ENCODE results near the gene FGGY.
"Not testable (repeated sequence)": the region's sequence is repeated elsewhere in the genome, so short reads cannot be mapped to it uniquely, and the experiment has no call there.

The FGGY gene

GRCh38 chr1:59317343-59317742, 20.4 kb downstream of the FGGY start:
- no peak for DNase-seq

GRCh38 chr1:59317780-59318179, 20.9 kb downstream of the FGGY start:
- DNase-seq: no peak

GRCh38 chr1:59318271-59318860, 21.5 kb downstream of the FGGY start:
- no peak for DNase-seq

- DNase-seq: no peak
These were observed 25.5 kb downstream of the FGGY start for GRCh38 chr1:59322394-59322793.

GRCh38 chr1:59322814-59323213, 25.9 kb downstream of the FGGY start:
- no peak for DNase-seq

- no peak for DNase-seq
These were observed 27.0 kb downstream of the FGGY start for GRCh38 chr1:59323879-59324278.

- DNase-seq: no peak
These were observed 31.5 kb downstream of the FGGY start for GRCh38 chr1:59328353-59328752.

- DNase-seq: no peak
These were observed 32.6 kb downstream of the FGGY start for GRCh38 chr1:59329412-59330053.

- DNase-seq: no peak
These were observed 35.1 kb downstream of the FGGY start for GRCh38 chr1:59331686-59332620.

- DNase-seq: no peak
These were observed 36.1 kb downstream of the FGGY start for GRCh38 chr1:59332983-59333382.

- no peak for DNase-seq
These were observed 36.9 kb downstream of the FGGY start for GRCh38 chr1:59333626-59334277.

GRCh38 chr1:59340411-59341307, 43.8 kb downstream of the FGGY start:
- DNase-seq: no peak

- DNase-seq: no peak
These were observed 46.1 kb downstream of the FGGY start for GRCh38 chr1:59342801-59343575.

GRCh38 chr1:59343576-59343840, 46.6 kb downstream of the FGGY start:
- no peak for DNase-seq

GRCh38 chr1:59345221-59345620, 48.3 kb downstream of the FGGY start:
- DNase-seq: no peak

- peak; percentile 49 for DNase-seq
These were observed 49.5 kb downstream of the FGGY start for GRCh38 chr1:59346429-59346828.

- no peak for DNase-seq
These were observed 52.2 kb downstream of the FGGY start for GRCh38 chr1:59349101-59349500.

GRCh38 chr1:59350521-59350920, 53.6 kb downstream of the FGGY start:
- DNase-seq: no peak

GRCh38 chr1:59352065-59352464, 55.2 kb downstream of the FGGY start:
- no peak for DNase-seq

GRCh38 chr1:59353453-59353852, 56.6 kb downstream of the FGGY start:
- no peak for DNase-seq

GRCh38 chr1:59354239-59354638, 57.3 kb downstream of the FGGY start:
- not testable (repeated sequence) for DNase-seq

All from NCI-H2029 (cell line).